GM15510 (cell line): Measurements from ENCODE around the gene BMF.

Source experiments
- POLR2A ChIP-seq: IDR thresholded peaks from 3 replicates; pipeline ENCODE4 v1.6.1; 2011; ENCODE audit warnings: borderline replicate concordance; ENCODE audit not compliant: insufficient read length; ENCODE audit errors: extremely low read depth

Gene BMF

GRCh38 chr15:40064231-40064894 lies 44.3 kb downstream of the BMF start:
- TF ChIP-seq POLR2A, result no peak

- TF ChIP-seq POLR2A, result no peak
Observed at GRCh38 chr15:40063563-40064011, 45.1 kb downstream of the BMF start.

GRCh38 chr15:40062816-40063562 lies 45.7 kb downstream of the BMF start:
- TF ChIP-seq POLR2A, result no peak

- no peak for TF ChIP-seq POLR2A
Observed at GRCh38 chr15:40061212-40061901, 47.3 kb downstream of the BMF start.

GRCh38 chr15:40060236-40060961 lies 48.3 kb downstream of the BMF start:
- TF ChIP-seq POLR2A, result no peak

- TF ChIP-seq POLR2A, result no peak
Observed at GRCh38 chr15:40059821-40060220, 48.9 kb downstream of the BMF start.

GRCh38 chr15:40058476-40059140 lies 50.1 kb downstream of the BMF start:
- no peak for TF ChIP-seq POLR2A

GRCh38 chr15:40055576-40056293 lies 52.9 kb downstream of the BMF start:
- no peak for TF ChIP-seq POLR2A

- peak; percentile 18 for TF ChIP-seq POLR2A
Observed at GRCh38 chr15:40054855-40055575, 53.7 kb downstream of the BMF start.

GRCh38 chr15:40054605-40054854 lies 54.1 kb downstream of the BMF start:
- TF ChIP-seq POLR2A, result no peak

GRCh38 chr15:40053831-40054604 lies 54.7 kb downstream of the BMF start:
- TF ChIP-seq POLR2A, result no peak

- no peak for TF ChIP-seq POLR2A
Observed at GRCh38 chr15:40053079-40053830, 55.4 kb downstream of the BMF start.
